Bronchial epithelial cell (primary cell): ENCODE data around the gene FRMD4A. TPM values are rescaled to one million over a fixed set of nuclear protein-coding genes. Genes with fewer than 3 reads are reported as not detected.
A peak's percentile ranks its signal among the peaks of the same experiment; 100 is the strongest.

Source experiments
- DNase-seq: peaks from one replicate; pipeline ENCODE4 v3.0.0-alpha.2; 2010; ENCODE audit warnings: low read depth
- FAIRE-seq: peaks from 2 replicates; lab custom pipeline; 2011; peaks lifted over from hg19 to GRCh38; lab: Jason Lieb, UNC
- H3K27me3 ChIP-seq: 2 replicates; pipeline ENCODE4 v1.5.1; 2011; ENCODE audit warnings: low read length; ENCODE audit not compliant: control insufficient read depth, insufficient read depth
- H3K36me3 ChIP-seq: 2 replicates; pipeline ENCODE4 v1.5.1; 2011; ENCODE audit warnings: low read length; ENCODE audit not compliant: control insufficient read depth, insufficient read depth
- H3K4me3 ChIP-seq: 2 replicates; pipeline ENCODE4 v1.5.1; 2011; ENCODE audit warnings: mild to moderate bottlenecking, low read depth, low read length, control low read depth
- CTCF ChIP-seq: IDR thresholded peaks from 2 replicates; pipeline ENCODE4 v1.5.1; 2011; ENCODE audit warnings: mild to moderate bottlenecking, moderate library complexity, low read length, control low read depth, inconsistent platforms; ENCODE audit not compliant: insufficient read depth, severe bottlenecking
- total RNA-seq: library from RNA; depleted of rRNA; stranded (reverse); fragments of >200 nt; gene quantifications from 2 replicates; pipeline ENCODE4 v1.2.1, GENCODE V29; 2014

FRMD4A gene
- total RNA-seq, 1 donor from 2014 or later, result 3.2 TPM

GRCh38 chr10:13872411-13872810 is 458.3 kb downstream of the FRMD4A start:
- no peaks in the 10 kb centered on the region for H3K27me3 ChIP-seq
- TF ChIP-seq CTCF, result no peak
- H3K36me3 ChIP-seq, result no peaks in the 10 kb centered on the region
- FAIRE-seq (no peak), DNase-seq (no peak)
- H3K4me3 ChIP-seq, result no peak overlapping the region

- Histone ChIP-seq H3K36me3 (no peaks in the 10 kb centered on the region), H3K4me3 (no peak overlapping the region), H3K27me3 (no peaks in the 10 kb centered on the region)
- no peak for TF ChIP-seq CTCF
- FAIRE-seq (no peak), DNase-seq (no peak)
Observed at GRCh38 chr10:13871776-13872175, 458.9 kb downstream of the FRMD4A start.

GRCh38 chr10:13871011-13871410 is 459.7 kb downstream of the FRMD4A start:
- H3K36me3 ChIP-seq, result no peaks in the 10 kb centered on the region
- no peak for DNase-seq
- H3K4me3 ChIP-seq, result no peak overlapping the region
- TF ChIP-seq CTCF, result no peak
- no peaks in the 10 kb centered on the region for H3K27me3 ChIP-seq
- peak; percentile 7 for FAIRE-seq

- H3K36me3 ChIP-seq, result no peaks in the 10 kb centered on the region
- no peak for TF ChIP-seq CTCF
- H3K4me3 ChIP-seq, result no peak overlapping the region
- DNase-seq, result no peak
- no peaks in the 10 kb centered on the region for H3K27me3 ChIP-seq
- FAIRE-seq, result no peak
Observed at GRCh38 chr10:13869295-13869664, 461.4 kb downstream of the FRMD4A start.

- H3K36me3 ChIP-seq, result no peaks in the 10 kb centered on the region
- no peaks in the 10 kb centered on the region for H3K27me3 ChIP-seq
- no peak for TF ChIP-seq CTCF
- DNase-seq, result no peak
- FAIRE-seq, result no peak
- H3K4me3 ChIP-seq, result no peak overlapping the region
Observed at GRCh38 chr10:13868528-13869294, 462.0 kb downstream of the FRMD4A start.

- no peak for FAIRE-seq
- Histone ChIP-seq H3K4me3 (no peak overlapping the region), H3K27me3 (no peaks in the 10 kb centered on the region), H3K36me3 (no peaks in the 10 kb centered on the region)
- no peak for TF ChIP-seq CTCF
- no peak for DNase-seq
Observed at GRCh38 chr10:13867822-13868221, 462.9 kb downstream of the FRMD4A start.
